Sigmoid colon (tissue), 4 donors: Measurements from ENCODE around the gene RUNX2.

Experiments
- EP300 ChIP-seq, 4 donors: sonication (generic); formaldehyde crosslinking; IDR thresholded peaks; one replicate each; pipeline ENCODE4 v1.6.1; 2017; ENCODE audit warnings: antibody characterized with exemption in 4 of 4
- POLR2A ChIP-seq, 2 donors: fragments of 450-650 bp; IDR thresholded peaks; one replicate each; pipeline ENCODE4 v1.6.1; 2016; ENCODE audit warnings: antibody characterized with exemption in 2 of 2, mild to moderate bottlenecking in 2 of 2, moderate library complexity in 2 of 2
- POLR2AphosphoS5 ChIP-seq, 4 donors: sonication (generic); formaldehyde crosslinking; IDR thresholded peaks; one replicate each; pipeline ENCODE4 v1.6.1; 2017; ENCODE audit warnings: antibody characterized with exemption in 4 of 4
- TF ChIP-seq, protein P1 (sequence below), 4 experiments: fragments of 450-650 bp in 3 of 4; fragments of 200-600 bp in 1 of 4; IDR thresholded peaks; one replicate each; pipeline ENCODE4 v1.5.1; 2016 to 2019; ENCODE audit warnings: antibody characterized with exemption in 4 of 4, mild to moderate bottlenecking in 3 of 4, moderate library complexity in 2 of 4

DNA sequence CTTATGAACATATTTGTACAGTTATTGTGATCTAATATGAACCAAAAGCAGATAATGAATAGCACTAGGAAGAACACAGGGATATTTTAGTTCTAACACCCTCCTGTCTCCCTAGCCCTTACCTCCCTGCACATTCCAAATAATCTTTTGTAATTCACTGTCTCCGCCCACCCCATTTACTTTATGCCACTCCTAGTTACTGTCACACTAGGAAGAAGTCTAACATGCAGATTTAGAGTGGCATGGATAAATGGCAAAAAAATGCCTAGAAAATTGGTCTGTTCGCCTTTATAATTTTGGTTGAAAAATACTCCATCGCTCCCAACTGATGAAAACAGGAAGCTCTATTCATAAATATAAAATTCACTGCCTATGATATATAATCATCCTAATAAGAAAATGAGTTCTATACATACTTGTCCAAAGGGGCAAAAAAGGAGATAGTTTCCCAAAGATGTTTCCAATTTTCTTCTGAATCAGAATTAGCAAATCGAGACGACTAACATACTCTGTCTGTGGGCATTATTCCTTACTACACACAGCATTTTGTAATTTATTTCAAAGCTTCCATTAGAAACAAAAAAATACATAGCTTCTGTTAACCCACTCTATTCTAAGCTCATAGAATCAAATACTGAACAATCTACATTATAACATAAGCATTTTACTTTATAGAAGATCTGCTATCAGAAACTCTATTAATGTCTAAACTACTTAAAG lies 1.3 kb upstream of the RUNX2 start:
- no peak for TF ChIP-seq POLR2A (IDR thresholded peaks at IDR 0.05)
- TF ChIP-seq, protein P1, sequence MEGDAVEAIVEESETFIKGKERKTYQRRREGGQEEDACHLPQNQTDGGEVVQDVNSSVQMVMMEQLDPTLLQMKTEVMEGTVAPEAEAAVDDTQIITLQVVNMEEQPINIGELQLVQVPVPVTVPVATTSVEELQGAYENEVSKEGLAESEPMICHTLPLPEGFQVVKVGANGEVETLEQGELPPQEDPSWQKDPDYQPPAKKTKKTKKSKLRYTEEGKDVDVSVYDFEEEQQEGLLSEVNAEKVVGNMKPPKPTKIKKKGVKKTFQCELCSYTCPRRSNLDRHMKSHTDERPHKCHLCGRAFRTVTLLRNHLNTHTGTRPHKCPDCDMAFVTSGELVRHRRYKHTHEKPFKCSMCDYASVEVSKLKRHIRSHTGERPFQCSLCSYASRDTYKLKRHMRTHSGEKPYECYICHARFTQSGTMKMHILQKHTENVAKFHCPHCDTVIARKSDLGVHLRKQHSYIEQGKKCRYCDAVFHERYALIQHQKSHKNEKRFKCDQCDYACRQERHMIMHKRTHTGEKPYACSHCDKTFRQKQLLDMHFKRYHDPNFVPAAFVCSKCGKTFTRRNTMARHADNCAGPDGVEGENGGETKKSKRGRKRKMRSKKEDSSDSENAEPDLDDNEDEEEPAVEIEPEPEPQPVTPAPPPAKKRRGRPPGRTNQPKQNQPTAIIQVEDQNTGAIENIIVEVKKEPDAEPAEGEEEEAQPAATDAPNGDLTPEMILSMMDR (IDR thresholded peaks at IDR 0.05): no peak
- no peak for TF ChIP-seq EP300 (IDR thresholded peaks at IDR 0.05)
- no peak for TF ChIP-seq POLR2AphosphoS5 (IDR thresholded peaks at IDR 0.05)
